Measurements from ENCODE around the gene CASS4. TPM values are rescaled to one million over a fixed set of nuclear protein-coding genes. Genes with fewer than 3 reads are reported as not detected.

The CASS4 gene
- total and polyA plus RNA-seq, 12 donors = 0.22 to 2.8 (median 0.59) TPM

GRCh38 chr20:56463428-56463827 is 51.4 kb downstream of the CASS4 start:
- ATAC-seq (no peak), DNase-seq (no peak)
- peak overlapping the region in 1 of 10 donors; percentile 36 for H3K27ac ChIP-seq
- peaks cover 0 to 43% (median 5%) of the 10 kb centered on the region in 9 donors for H3K4me1 ChIP-seq
- intact Hi-C loops (cut with DNase I) = loop anchor here in 1 of 10 donors (10.0 kb wide), 1 partner anchor 49 kb away; the partner anchor contains the start of gene CASS4
- no peaks in the 10 kb centered on the region for H3K27me3 ChIP-seq
- 71 to 81% methylated on average over 3 of the region's 3 CpGs for WGBS, 2 donors
- no peak overlapping the region for H3K4me3 ChIP-seq
- TF ChIP-seq CTCF (IDR thresholded peaks at IDR 0.05) = no peak
- H3K36me3 ChIP-seq = peaks cover 0 to 14% (median 0%) of the 10 kb centered on the region in 9 donors
- no peaks in the 10 kb centered on the region for H3K9me3 ChIP-seq

GRCh38 chr20:56465997-56466396 is 53.9 kb downstream of the CASS4 start:
- DNase-seq (no peak), ATAC-seq (peak in 1 of 8 donors; percentile 16)
- intact Hi-C loops (cut with DNase I) = loop anchor here in 7 of 10 donors (5.0 to 10.0 kb wide), 4 partner anchors 51 to 69 kb away; partner anchors contain the start of gene CASS4 (in 2 of the 7)
- Histone ChIP-seq H3K36me3 (peaks cover 0 to 6% (median 0%) of the 10 kb centered on the region in 9 donors), H3K27ac (peak overlapping the region in 1 of 10 donors; percentile 70), H3K27me3 (no peaks in the 10 kb centered on the region), H3K4me3 (no peak overlapping the region), H3K4me1 (peaks cover 0 to 65% (median 18%) of the 10 kb centered on the region in 9 donors), H3K9me3 (no peaks in the 10 kb centered on the region)
- no peak for TF ChIP-seq CTCF (IDR thresholded peaks at IDR 0.05)
- 49 to 63% methylated on average over 7 of the region's 7 CpGs for WGBS, 2 donors

- no peaks in the 10 kb centered on the region for H3K27me3 ChIP-seq
- intact Hi-C loops (cut with DNase I) = loop anchor here in 9 of 10 donors (2.0 to 10.0 kb wide), 5 partner anchors 53 to 75 kb away; partner anchors contain the start of genes AURKA (in 4 of the 9), CSTF1 (in 4 of the 9) and CASS4 (in 2 of the 9)
- H3K9me3 ChIP-seq = no peaks in the 10 kb centered on the region
- H3K4me1 ChIP-seq = peaks cover 0 to 60% (median 23%) of the 10 kb centered on the region in 9 donors
- TF ChIP-seq CTCF (IDR thresholded peaks at IDR 0.05) = no peak
- peak overlapping the region; percentile 32 to 96 (median 88) for H3K4me3 ChIP-seq
- WGBS, 2 donors = 4 to 7% methylated on average over 7 of the region's 7 CpGs
- peaks cover 0 to 26% (median 0%) of the 10 kb centered on the region in 9 donors for H3K36me3 ChIP-seq
- DNase-seq (no peak), ATAC-seq (peak in 2 of 8 donors; percentile 3 to 4)
- peak overlapping the region in 9 of 10 donors; percentile 69 to 95 (median 85) for H3K27ac ChIP-seq
Measured at GRCh38 chr20:56467968-56468315, 55.9 kb downstream of the CASS4 start.

- ATAC-seq (peak; percentile 100), DNase-seq (peak; percentile 94 to 96)
- H3K9me3 ChIP-seq = no peaks in the 10 kb centered on the region
- H3K27me3 ChIP-seq = no peaks in the 10 kb centered on the region
- no peak for TF ChIP-seq CTCF (IDR thresholded peaks at IDR 0.05)
- peaks cover 0 to 31% (median 2%) of the 10 kb centered on the region in 9 donors for H3K36me3 ChIP-seq
- 0 to 1% methylated on average over 53 to 55 of the region's 55 CpGs for WGBS, 2 donors
- H3K27ac ChIP-seq = peak within 1 kb of the TSS; percentile 20 to 95 (median 83)
- H3K4me3 ChIP-seq = peak within 1 kb of the TSS; percentile 32 to 96 (median 88)
- peaks cover 0 to 54% (median 23%) of the 10 kb centered on the region in 9 donors for H3K4me1 ChIP-seq
- intact Hi-C loops (cut with DNase I) = loop anchor here in 9 of 10 donors (2.0 to 10.0 kb wide), 5 partner anchors 54 to 76 kb away; partner anchors contain the start of genes AURKA (in 4 of the 9), CSTF1 (in 4 of the 9) and CASS4 (in 2 of the 9)
Measured at GRCh38 chr20:56468316-56469076, 56.4 kb downstream of the CASS4 start, which contains the start of gene RTF2. Gene RTF2 (plus strand): TSS chr20:56468627. CDS start chr20:56468698, 71 bp downstream.

All from heart right ventricle (tissue), 16 donors.